Measurements from ENCODE around the gene COL13A1. TPM values are rescaled to one million over a fixed set of nuclear protein-coding genes. Genes with fewer than 3 reads are reported as not detected.
A peak's percentile ranks its signal among the peaks of the same experiment; 100 is the strongest.

COL13A1 gene
- total and polyA plus RNA-seq, 2 of the 8 experiments (the other 6 are each of a cell fraction or from before 2014, with no cell fraction given): 2.6 to 5.2 TPM

DNA sequence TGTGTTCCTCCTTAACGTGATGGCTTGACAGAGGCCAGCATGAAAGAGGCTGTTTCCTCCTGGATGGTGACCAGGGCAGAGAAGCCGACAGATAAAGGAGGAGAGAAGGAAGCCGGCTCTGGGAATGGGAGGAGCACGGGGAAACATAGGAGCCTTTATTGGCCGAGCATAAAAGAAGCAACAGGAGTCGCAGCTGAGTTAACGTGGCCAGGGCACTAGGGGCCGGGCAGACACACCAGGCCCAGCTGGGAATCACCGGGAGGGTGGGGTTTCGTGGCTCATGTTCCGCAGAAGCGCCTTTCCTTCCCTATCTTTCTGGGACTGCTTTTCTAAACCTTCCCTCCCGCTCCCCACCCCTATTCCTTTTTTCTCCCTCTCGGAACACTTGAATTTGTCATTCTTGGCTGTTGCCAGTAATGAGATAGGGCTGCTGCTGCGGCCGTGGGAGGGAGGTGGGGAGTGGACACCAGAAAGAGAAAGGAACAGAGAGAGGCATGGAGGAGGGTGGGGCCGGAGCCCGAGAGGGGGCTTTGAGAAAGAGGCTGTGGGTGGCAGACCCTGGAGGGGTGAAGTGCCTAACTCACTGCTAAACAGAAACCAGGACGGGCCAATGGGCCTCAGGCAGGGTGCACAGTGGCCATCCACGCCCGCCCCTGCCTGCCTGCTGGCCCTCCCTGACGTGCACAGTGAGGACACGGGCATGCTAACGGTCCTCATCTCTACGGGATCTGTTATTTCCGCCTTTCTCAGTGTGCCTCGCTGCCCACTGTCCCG, 65.2 kb downstream of the COL13A1 start:
- no peak overlapping the region; the same call in 1 of the 2 replicates for H4K8ac ChIP-seq (ENCODE audit: extremely low read depth, insufficient read depth, low read length)

More for the DNA sequence above, 65.2 kb downstream of the COL13A1 start:
- Histone ChIP-seq H2AFZ (ENCODE audit: low read length) (no peak overlapping the region), H2AK5ac (ENCODE audit: low read depth, low read length) (peak overlapping the region; percentile 97), H3K4me2 (ENCODE audit: insufficient read depth in 1 of 2, low read depth in 2 of 2, low read length in 2 of 2) (peak overlapping the region; percentile 46 to 52), H3K4me3 (ENCODE audit: extremely low read depth in 1 of 4, insufficient read depth in 2 of 4, low read depth in 3 of 4, low read length in 4 of 4) (peak overlapping the region in 1 of 4 experiments; percentile 19; a peak in 1 of 8 replicates), H3K23me2 (ENCODE audit: low read depth, low read length) (no peaks in the 10 kb centered on the region), H3K36me3 (ENCODE audit: control insufficient read depth in 2 of 4, insufficient read depth in 4 of 4, low read length in 3 of 4) (no peaks in the 10 kb centered on the region), H3K79me2 (ENCODE audit: control insufficient read depth in 1 of 2, insufficient read depth in 2 of 2, low read length in 2 of 2) (no peaks in the 10 kb centered on the region), H3K79me1 (ENCODE audit: low read depth, low read length) (no peaks in the 10 kb centered on the region), H4K91ac (replicated peaks; ENCODE audit: insufficient read length, low read length) (peak overlapping the region; percentile 97), H4K5ac (ENCODE audit: insufficient read length, low read depth, low read length) (peak overlapping the region; percentile 79), H3K9me3 (ENCODE audit: insufficient read depth in 2 of 2, low read depth in 1 of 2, low read length in 1 of 2) (no peaks in the 10 kb centered on the region), H2BK5ac (ENCODE audit: low read depth, low read length) (peak overlapping the region; percentile 98; the same call in 1 of the 2 replicates), H2BK120ac (replicated peaks; ENCODE audit: low read depth, low read length) (peak overlapping the region; percentile 94), H3K23ac (ENCODE audit: insufficient read length) (no peak overlapping the region), H3K27me3 (replicated peaks in 1 of 4; ENCODE audit: control insufficient read depth in 3 of 4, extremely low read depth in 1 of 4, insufficient read depth in 3 of 4, low read length in 3 of 4) (no peaks in the 10 kb centered on the region; a peak in 1 of 7 replicates), H2BK20ac (ENCODE audit: low read length) (peak overlapping the region; percentile 98), H3K56ac (replicated peaks; ENCODE audit: insufficient read length, low read depth, low read length) (no peak overlapping the region), H2BK15ac (ENCODE audit: low read length) (peak overlapping the region; percentile 83; the same call in 1 of the 2 replicates), H3K14ac (ENCODE audit: insufficient read length) (no peak overlapping the region), H3K27ac (ENCODE audit: low read depth, low read length) (peak overlapping the region; percentile 58; the same call in 1 of the 2 replicates), H3K4me1 (replicated peaks in 1 of 4; ENCODE audit: control insufficient read depth in 3 of 4, insufficient read depth in 4 of 4, low read length in 3 of 4) (peaks cover 13 to 57% (median 40%) of the 10 kb centered on the region in 4 experiments), H3K18ac (ENCODE audit: extremely low read depth, low read length) (peak overlapping the region; percentile 97), H4K20me1 (replicated peaks in 1 of 2; ENCODE audit: control insufficient read depth in 1 of 2, insufficient read depth in 2 of 2, low read length in 2 of 2) (no peaks in the 10 kb centered on the region), H2BK12ac (ENCODE audit: low read depth, low read length) (peak overlapping the region; percentile 100), H3K9ac (replicated peaks in 1 of 4; ENCODE audit: extremely low read depth in 1 of 4, low read depth in 3 of 4, low read length in 3 of 4) (no peak overlapping the region), H3K4ac (replicated peaks; ENCODE audit: insufficient read length, low read depth, low read length) (peak overlapping the region; percentile 98)
- DNase-seq (ENCODE audit: low read depth in 1 of 2, low spot score in 2 of 2) (peak in 1 of 2 experiments; percentile 73), FAIRE-seq (peak; percentile 13)
- TF ChIP-seq SIRT6 (IDR thresholded peaks at IDR 0.05; ENCODE audit: low read length) (no peak), POLR2A (IDR thresholded peaks at IDR 0.05; ENCODE audit: control extremely low read depth in 1 of 2, low read depth in 2 of 2, low read length in 2 of 2) (peak in 1 of 2 experiments; percentile 11; a peak in 1 of 3 replicates), ASH2L (IDR thresholded peaks at IDR 0.05; ENCODE audit: low read length) (peak; percentile 4), SIN3A (conservative IDR thresholded peaks at IDR 0.05 in 1 of 2, IDR thresholded peaks at IDR 0.05 in 1 of 2; ENCODE audit: low read depth in 1 of 2, low read length in 2 of 2) (0 out of 4 replicates have a peak, but pooled peaks of 1 of the 2 experiments have one; percentile 23)
- WGBS, 2 experiments (ENCODE audit: extremely low coverage in 1 of 2, insufficient coverage in 1 of 2, insufficient read length in 1 of 2, insufficient replicate concordance in 2 of 2, low coverage in 1 of 2, low lambda C conversion rate in 2 of 2, missing lambda C conversion rate in 1 of 2): 24% methylated on average over 24 of the region's 28 CpGs; no CpG with 5 or more reads in 1 of the 2 experiments
- ChIA-PET POLR2A (ENCODE audit: partially characterized antibody) (interaction anchor here (0.9 to 1.4 kb wide), 2 partner anchors 12 to 13 kb away, joined by 3 to 5 read pairs; no protein-coding TSS in a partner anchor), CTCF (ENCODE audit: partially characterized antibody) (interaction anchor here (1.2 to 15.3 kb wide), 9 partner anchors 11 to 64 kb away, joined by 3 to 170 read pairs (median 5); no protein-coding TSS in a partner anchor)

All from H1 (cell line).